ENCODE measurements around the gene TMEM269.
A peak's percentile ranks its signal among the peaks of the same experiment; 100 is the strongest.

TMEM269 gene

GRCh38 chr1:42784946-42785693 lies at the start of gene TMEM269:
TSS of gene TMEM269 (plus strand) at chr1:42784991. CDS start at chr1:42789894, 4,903 bp downstream.
- DNase-seq (ENCODE audit: low read depth in 3 of 3) = peak in 1 of 3 donors; percentile 30

GRCh38 chr1:42735056-42735455 lies 49.7 kb upstream of the TMEM269 start:
- no peak for DNase-seq (ENCODE audit: low read depth in 3 of 3)

GRCh38 chr1:42735477-42736105 lies 49.2 kb upstream of the TMEM269 start:
- no peak for DNase-seq (ENCODE audit: low read depth in 3 of 3)

- no peak for DNase-seq (ENCODE audit: low read depth in 3 of 3)
Observed at GRCh38 chr1:42736152-42736551, 48.6 kb upstream of the TMEM269 start.

GRCh38 chr1:42736571-42737200 lies 48.1 kb upstream of the TMEM269 start:
- no peak for DNase-seq (ENCODE audit: low read depth in 3 of 3)

GRCh38 chr1:42737257-42737656 lies 47.5 kb upstream of the TMEM269 start:
- no peak for DNase-seq (ENCODE audit: low read depth in 3 of 3)

GRCh38 chr1:42737986-42738677 lies 46.7 kb upstream of the TMEM269 start:
- no peak for DNase-seq (ENCODE audit: low read depth in 3 of 3)

GRCh38 chr1:42738678-42739226 lies 46.0 kb upstream of the TMEM269 start:
- no peak for DNase-seq (ENCODE audit: low read depth in 3 of 3)

GRCh38 chr1:42739753-42740700 lies 44.8 kb upstream of the TMEM269 start, which contains the start of gene CLDN19:
TSS of gene CLDN19 (minus strand) at chr1:42740236. CDS start at chr1:42740063, 173 bp downstream.
- no peak for DNase-seq (ENCODE audit: low read depth in 3 of 3)

GRCh38 chr1:42740851-42741580 lies 43.8 kb upstream of the TMEM269 start:
- no peak for DNase-seq (ENCODE audit: low read depth in 3 of 3)

GRCh38 chr1:42741706-42742105 lies 43.1 kb upstream of the TMEM269 start:
- DNase-seq (ENCODE audit: low read depth in 3 of 3) = no peak

- no peak for DNase-seq (ENCODE audit: low read depth in 3 of 3)
Observed at GRCh38 chr1:42742141-42742540, 42.6 kb upstream of the TMEM269 start.

GRCh38 chr1:42742617-42743316 lies 42.0 kb upstream of the TMEM269 start:
- no peak for DNase-seq (ENCODE audit: low read depth in 3 of 3)

GRCh38 chr1:42743317-42744147 lies 41.3 kb upstream of the TMEM269 start:
- DNase-seq (ENCODE audit: low read depth in 3 of 3) = no peak

GRCh38 chr1:42744148-42744413 lies 40.7 kb upstream of the TMEM269 start:
- no peak for DNase-seq (ENCODE audit: low read depth in 3 of 3)

- no peak for DNase-seq (ENCODE audit: low read depth in 3 of 3)
Observed at GRCh38 chr1:42745851-42746250, 38.9 kb upstream of the TMEM269 start.

GRCh38 chr1:42746436-42747105 lies 38.2 kb upstream of the TMEM269 start:
- DNase-seq (ENCODE audit: low read depth in 3 of 3) = no peak

GRCh38 chr1:42747125-42747524 lies 37.7 kb upstream of the TMEM269 start:
- DNase-seq (ENCODE audit: low read depth in 3 of 3) = no peak
